ENCODE data around the gene ERN2.

The ERN2 gene

DNA sequence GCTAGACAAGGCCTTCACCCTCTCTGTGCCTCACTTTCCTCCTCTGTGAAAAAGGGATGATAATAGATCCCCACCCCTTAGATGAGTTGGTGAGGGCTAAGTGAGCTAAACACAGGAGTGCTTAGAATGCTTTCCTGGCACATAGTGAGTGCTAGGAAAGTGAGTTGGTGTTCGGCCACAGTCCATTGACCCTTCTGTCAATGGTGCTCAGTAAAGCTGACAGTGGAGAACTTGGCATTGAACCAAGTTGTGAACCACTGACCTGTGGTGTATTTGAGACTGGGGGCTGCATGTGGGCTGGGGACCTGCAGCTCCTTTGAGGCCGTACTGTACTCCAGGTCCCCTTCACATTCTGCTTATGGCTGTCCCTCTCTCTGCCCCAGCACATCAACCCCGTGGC is 29.5 kb downstream of the ERN2 start:
- no peak for DNase-seq

DNA sequence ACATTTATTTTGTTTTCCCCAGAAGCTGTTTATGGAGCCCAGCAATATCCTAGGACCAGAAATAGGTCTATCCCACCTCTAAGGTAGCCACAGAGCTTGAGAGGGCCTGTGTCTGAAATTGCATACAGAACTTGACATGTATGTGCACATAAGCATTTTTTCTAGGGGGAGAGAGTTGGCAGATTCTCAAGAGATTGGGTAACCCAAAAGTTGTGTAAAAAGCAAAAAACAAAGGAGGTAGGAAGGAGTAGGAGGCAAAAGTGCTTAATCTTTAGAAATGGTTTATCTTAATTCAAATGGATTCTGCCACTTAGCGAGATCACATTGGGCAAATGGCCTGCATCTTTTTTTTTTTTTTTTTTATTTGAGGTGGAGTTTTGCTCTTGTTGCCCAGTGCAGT is 30.8 kb downstream of the ERN2 start:
- no peak for DNase-seq

DNA sequence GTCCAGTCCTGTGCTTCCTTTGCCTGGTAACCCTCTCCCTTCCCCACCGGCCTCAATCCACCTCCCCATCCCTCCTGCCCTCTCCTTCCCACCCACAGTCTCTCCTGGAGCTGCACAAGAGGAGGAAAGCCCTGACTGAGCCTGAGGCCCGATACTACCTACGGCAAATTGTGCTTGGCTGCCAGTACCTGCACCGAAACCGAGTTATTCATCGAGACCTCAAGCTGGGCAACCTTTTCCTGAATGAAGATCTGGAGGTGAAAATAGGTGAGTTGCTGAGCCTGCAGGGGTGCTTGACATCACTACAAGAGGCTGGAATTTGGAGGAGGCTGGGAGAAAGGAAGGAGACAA is 33.1 kb downstream of the ERN2 start:
- DNase-seq: no peak

- peak in 1 of 2 experiments; percentile 21 for DNase-seq
Measured at GRCh38 chr16:23679274-23679985, 33.6 kb downstream of the ERN2 start.

- peak; percentile 83 to 90 for DNase-seq
Measured at GRCh38 chr16:23678430-23679273, 34.4 kb downstream of the ERN2 start, which contains the start of gene PLK1. Gene PLK1 (plus strand): TSS chr16:23678889. CDS start chr16:23678933, 44 bp downstream.

DNA sequence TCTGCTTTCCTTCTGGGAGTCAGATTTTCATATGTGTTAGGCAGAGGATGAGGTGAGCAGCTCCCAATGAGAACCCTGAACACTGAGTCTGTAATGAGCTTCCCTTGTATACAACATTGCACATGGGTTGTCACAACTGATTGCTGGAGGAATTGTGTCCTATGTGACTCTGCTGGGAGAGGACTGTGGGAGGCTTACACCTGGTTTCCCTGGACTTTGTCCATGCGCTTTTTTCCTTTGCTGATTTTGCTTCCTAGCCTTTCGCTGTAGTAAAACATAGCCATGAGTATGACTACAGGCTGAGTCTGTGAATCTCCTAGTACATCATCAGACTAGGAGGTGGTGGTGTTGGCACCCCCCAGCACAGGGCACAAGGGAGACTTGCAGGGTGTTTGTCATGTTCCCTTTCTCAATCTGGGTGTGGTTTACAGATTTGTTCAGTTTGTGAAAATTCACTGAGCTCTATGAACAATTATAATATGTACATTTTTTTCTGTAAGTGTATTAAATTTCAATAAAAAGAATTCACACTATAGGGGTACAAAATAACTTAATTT is 36.0 kb downstream of the ERN2 start:
- no peak for DNase-seq

DNA sequence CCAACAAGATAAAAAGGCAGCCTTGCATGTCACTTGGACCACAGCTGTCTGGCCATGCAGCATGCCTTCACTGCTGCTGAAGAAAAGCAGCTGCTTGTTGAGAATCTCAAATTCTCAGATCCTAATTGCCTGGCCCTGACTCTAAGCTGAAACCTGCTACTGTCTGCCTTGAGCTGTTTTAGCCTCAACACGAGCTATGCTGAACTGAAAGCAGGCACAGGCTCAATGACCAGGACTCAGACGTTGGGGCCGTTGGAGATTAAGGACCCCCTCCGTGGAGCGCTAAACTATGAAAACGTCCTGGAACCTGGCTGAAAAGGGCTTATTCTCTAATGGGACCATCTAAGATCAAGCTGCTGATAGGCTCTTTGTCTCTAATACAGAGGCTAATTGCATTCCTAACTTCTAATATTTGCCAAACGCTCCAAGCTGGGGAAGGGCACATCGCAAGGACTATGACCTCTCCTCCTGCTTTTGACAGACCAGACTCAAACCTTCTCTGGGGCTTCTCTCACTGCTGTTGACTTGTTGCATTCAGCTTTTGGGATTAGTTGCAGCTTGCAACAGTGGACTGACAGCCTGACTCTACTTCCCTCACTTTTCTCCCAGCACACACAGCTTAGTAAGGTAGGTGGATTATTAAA is 38.9 kb downstream of the ERN2 start:
- DNase-seq: no peak

DNA sequence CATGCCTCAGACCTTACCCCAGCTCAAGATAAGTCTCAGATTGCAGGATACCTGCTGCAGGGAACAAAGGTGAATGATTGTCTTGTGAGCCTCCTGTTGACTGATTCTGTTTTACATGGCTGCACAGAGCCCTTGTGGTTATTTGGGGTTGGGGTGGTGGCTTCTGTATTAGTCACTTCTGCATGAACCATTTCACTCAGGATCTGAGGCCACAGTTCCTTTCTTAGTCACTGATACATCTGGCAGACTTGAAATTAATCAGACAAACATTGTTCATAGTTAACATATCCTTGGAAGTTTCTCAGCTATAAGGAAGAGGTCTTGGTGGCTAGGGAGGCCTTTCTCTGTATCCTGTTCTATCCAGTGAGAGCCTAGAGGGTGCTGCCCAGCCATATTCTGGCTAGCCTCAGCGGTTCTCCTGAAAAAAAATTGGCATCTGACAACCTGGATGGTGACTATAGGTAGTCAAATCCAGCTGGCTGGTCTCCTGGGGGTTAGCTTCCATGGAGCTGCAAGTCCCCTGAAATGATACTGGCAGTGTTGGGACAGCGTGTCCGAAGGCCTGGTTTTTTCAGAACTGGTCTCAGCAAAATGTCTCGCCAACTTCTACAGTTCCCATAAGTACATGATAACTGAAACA is 42.8 kb downstream of the ERN2 start:
- DNase-seq: no peak

DNA sequence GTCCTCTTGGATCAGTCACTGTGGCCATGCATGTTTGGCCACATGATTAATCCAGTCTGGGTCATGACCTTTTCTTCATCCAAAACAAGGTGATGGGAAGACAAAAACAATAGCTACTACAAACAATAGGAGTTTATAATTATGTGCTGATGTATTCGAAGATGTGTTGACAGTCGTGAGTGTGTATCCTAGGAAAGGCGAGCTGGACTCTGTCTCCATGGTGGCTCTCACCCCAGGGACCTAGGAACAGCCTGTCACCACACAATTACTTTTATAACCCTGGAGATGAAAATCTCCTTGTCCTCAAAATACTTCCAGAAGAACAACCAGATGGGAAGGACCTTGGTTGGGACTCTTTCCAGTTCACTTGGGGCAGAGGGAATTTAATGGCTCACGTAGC is 44.1 kb downstream of the ERN2 start:
- no peak for DNase-seq

- no peak for DNase-seq
Measured at GRCh38 chr16:23668225-23668624, 44.8 kb downstream of the ERN2 start.

DNA sequence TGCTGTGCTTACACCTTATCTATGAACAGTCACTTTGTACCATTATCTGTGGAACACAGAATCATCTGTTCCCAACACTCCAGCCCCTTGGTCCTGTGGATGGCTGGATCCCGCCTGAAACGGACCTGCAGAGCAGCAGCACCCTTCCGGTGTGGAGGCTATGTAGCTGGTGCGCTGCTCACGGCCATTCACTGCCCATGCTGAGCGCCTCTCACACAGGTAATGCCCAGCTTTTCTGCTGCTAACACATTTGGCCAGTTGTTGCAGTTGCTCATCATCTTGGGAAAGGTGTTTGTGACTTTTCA is 45.7 kb downstream of the ERN2 start:
- no peak for DNase-seq

DNA sequence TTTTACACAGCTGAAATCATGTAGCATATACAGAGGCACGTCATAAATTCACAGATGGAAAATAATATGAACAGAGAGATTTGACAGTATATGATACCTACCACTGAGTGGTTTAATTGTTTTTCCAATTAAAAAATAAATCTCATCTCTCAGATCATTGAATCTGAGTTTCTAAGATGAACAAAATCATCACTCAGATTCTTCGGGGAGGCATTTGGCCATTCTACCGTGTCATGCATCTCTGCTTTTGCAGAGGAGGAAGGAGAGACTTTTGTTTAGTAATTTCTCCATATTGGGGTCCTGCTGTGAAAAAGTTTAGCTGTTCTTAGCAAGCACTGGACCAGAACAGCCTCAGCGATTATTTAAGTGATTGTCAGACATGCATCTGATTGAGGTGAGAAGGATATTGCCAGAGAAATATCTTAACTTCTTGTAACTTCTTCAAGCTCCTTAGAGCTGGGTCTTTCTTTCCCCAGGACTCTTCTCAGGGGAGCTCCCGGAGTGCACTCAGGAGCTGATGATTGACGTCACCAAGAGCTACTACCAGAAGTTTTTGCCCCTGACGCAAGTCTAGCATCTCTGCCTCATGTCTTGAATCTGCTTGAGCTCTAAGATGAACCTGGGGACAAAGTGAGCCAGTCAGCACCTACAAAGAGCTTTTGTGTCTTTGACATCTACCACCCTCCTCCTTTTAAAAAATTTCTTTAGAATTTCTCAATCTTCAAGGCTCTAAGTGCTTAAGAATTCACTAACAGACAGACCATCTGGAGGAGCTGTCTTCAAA is 46.3 kb downstream of the ERN2 start:
- DNase-seq: no peak

DNA sequence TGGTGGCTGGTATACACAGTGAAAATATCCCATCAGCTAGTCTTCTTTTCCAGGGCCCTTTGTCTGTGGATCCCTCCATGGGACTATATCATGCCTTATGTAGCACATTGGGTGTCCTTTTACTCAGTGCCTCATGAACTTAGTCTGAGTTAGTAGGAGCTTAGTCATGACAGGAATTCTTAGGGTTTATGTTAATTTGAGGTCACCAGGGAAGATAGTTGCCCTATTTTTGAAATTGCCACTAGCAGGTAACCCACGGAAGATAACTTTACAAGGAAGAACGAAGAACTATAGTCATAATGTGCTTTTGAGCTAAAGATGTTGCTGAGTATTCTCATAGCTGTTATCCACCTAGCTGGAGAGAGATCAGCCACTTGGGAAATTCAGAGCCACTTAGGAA is 49.1 kb downstream of the ERN2 start:
- no peak for DNase-seq

DNA sequence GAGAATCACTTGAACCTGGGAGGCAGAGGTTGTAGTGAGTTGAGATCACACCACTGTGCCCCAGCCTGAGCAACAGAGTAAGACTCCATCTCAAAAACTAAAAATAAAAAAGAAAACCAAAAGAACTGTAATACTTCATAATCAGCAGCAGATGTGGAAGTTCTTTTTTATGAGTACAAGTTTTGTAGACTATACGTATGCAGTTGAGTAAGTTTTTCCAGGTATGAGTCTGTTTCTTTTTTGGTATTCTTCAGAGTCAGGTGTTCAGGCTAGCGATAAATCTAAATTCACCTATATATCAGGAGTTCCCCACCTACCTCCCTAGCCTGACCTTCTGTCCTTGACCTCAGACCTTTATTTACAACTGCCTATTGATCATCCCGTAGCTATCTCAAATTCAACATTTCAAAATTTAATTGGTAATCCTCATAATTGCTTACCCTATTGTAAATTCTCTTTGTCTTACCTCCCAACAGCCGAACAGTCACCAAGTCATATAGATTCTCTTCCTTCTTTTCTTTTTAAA is 61.0 kb downstream of the ERN2 start:
- no peak for DNase-seq

DNA sequence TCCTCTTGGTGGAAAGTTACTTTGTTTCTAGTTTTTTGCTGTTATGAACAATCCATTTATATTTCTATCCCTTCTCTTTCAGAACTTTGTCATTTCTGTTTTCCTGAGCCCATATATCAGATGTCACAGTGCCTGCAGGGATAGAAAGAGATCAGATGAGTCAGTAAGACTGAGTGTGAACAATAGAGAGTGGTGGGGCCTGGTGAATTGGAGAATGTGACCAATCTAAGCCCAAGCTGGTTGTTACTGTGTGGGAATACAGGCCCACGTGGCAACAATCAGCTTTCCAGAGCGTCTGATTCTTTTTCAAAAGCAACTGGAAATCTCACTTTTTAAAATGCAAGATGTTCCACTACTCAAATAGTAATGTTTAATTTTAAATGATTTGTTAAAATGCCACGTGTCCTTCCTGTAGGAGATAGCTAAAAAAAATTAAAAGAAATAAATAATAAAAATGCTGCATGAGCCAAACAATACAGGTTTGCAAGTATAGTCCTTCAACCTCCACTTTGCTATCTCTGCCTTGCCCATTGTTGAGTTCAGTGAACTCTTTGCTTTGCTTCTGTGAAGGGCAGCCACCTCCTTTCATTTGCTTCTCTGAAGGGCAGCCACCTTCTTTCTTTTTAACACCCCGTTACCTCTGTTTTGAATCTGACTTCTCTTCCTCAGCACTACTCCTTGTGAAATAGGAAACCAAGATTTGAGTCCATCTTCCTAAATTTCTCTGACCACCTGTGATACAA is 62.2 kb downstream of the ERN2 start:
- no peak for DNase-seq

DNA sequence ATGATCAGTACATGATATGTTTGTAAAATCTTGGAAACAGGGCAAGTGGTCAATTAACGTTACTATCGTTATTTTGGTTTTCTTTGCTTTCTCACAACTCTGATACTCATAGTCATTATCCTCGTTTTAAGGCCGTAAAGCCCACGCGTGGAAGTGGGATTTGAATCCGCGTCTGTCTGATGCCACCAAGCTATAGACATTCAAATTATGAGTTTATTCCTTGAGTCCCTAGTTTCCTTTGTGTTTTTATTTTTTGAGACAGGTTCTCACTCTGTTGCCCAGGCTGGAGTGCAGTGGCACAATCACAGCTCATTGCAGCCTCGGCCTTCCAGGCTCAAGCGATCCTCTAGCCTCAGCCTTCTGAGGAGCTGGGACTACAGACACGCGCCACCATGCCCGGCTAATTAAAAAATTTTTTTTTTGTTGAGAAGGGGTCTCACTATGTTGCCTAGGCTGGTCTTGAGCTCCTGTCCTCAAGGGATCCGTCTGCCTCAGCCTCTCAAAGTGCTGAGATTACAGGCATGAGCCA is 70.7 kb downstream of the ERN2 start:
- DNase-seq: no peak

- DNase-seq: peak; percentile 90 to 95
Measured at GRCh38 chr16:23640931-23641765, 71.9 kb downstream of the ERN2 start, which contains the start of the genes DCTN5 and PALB2. Gene DCTN5 (plus strand): TSS chr16:23641466. CDS start chr16:23641543, 77 bp downstream. Gene PALB2 (minus strand): TSS chr16:23641310. CDS start chr16:23641157, 153 bp downstream.

DNA sequence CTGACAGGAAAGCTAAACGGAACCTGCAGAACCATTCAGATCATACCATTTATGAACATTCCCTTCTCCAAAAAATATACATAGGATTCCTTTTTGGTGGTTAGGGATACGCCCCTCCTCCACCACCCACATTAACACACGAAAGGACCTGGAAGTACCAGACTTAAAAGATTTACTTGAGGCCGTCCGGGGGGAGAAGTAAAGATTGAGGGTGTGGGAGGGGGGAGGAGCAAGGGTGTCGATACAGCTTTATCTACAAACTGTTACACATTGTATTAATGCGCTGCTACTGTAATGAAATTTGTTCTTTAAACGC is 72.4 kb downstream of the ERN2 start:
- DNase-seq: peak; percentile 6 to 21
